ENCODE measurements around the gene TIMM44.
"Not testable (repeated sequence)": the region's sequence is repeated elsewhere in the genome, so short reads cannot be mapped to it uniquely, and the experiment has no call there.

- TF ChIP-seq CTCF (conservative IDR thresholded peaks at IDR 0.05; ENCODE audit: low read length); EZH2phosphoT487 (IDR thresholded peaks at IDR 0.05; ENCODE audit: borderline replicate concordance, low read depth, low read length): not testable (repeated sequence)
Measured at GRCh38 chr19:7930030-7930429, 13.4 kb downstream of the TIMM44 start.

All from OCI-LY7 (cell line).